Naive B cell (primary cell): ENCODE measurements around the gene CLRN3. TPM values are rescaled to one million over a fixed set of nuclear protein-coding genes. Genes with fewer than 3 reads are reported as not detected.
A peak's percentile ranks its signal among the peaks of the same experiment; 100 is the strongest.

Source experiments
- ATAC-seq, 2 donors: fragments of 150-1000 bp; cut with Tn5 transposase; 2 replicates each; pipeline ENCODE4 v1.10.0; 2021; ENCODE audit warnings: low read depth in 2 of 2, mild to moderate bottlenecking in 2 of 2, moderate library complexity in 2 of 2
- DNase-seq: peaks from one replicate; pipeline ENCODE4 v3.0.0; 2022
- H3K27ac Mint-ChIP-seq, 6 donors: one replicate each; pipeline ENCODE4 v1.8.0; 2020 to 2022; ENCODE audit warnings: mild to moderate bottlenecking in 6 of 6, mixed read lengths in 6 of 6, moderate library complexity in 5 of 6, inconsistent platforms in 2 of 6
- H3K27me3 Mint-ChIP-seq, 3 donors: one replicate each; pipeline ENCODE4 v1.8.0; 2021 to 2022; ENCODE audit warnings: mixed read lengths in 3 of 3, mild to moderate bottlenecking in 1 of 3
- H3K36me3 Mint-ChIP-seq, 2 donors: one replicate each; pipeline ENCODE4 v1.8.0; 2020 to 2022; ENCODE audit warnings: mixed read lengths in 2 of 2, inconsistent platforms in 1 of 2, mild to moderate bottlenecking in 1 of 2
- H3K4me1 Mint-ChIP-seq, 3 donors: one replicate each; pipeline ENCODE4 v1.8.0; 2020 to 2022; ENCODE audit warnings: mixed read lengths in 3 of 3, inconsistent platforms in 1 of 3, mild to moderate bottlenecking in 1 of 3, moderate library complexity in 1 of 3
- H3K4me3 Mint-ChIP-seq, 8 donors: one replicate each; pipeline ENCODE4 v1.8.0; 2020 to 2022; ENCODE audit warnings: mild to moderate bottlenecking in 8 of 8, mixed read lengths in 8 of 8, moderate library complexity in 8 of 8, inconsistent platforms in 2 of 8
- H3K9me3 Mint-ChIP-seq, 7 donors: one replicate each; pipeline ENCODE4 v1.8.0; 2020 to 2022; ENCODE audit warnings: mixed read lengths in 7 of 7, mild to moderate bottlenecking in 5 of 7, inconsistent platforms in 2 of 7, moderate library complexity in 1 of 7
- polyA plus RNA-seq, 6 donors: library from polyadenylated mRNA; unstranded; fragments of 300-500 nt; fragmentation: Illumina TruSeq; gene quantifications; one replicate each; pipeline ENCODE4 v1.2.3, GENCODE V29; 2021; ENCODE audit warnings: low read depth in 6 of 6

The CLRN3 gene
- not detected for polyA plus RNA-seq

GRCh38 chr10:127892743-127893142 lies at the start of gene CLRN3:
TSS of gene CLRN3 (minus strand) at chr10:127892941. CDS start at chr10:127892784, 157 bp downstream.
- H3K9me3 Mint-ChIP-seq = peaks cover 0 to 2% (median under 1%) of the 10 kb centered on the region in 7 donors

GRCh38 chr10:127940866-127941640 lies 48.3 kb upstream of the CLRN3 start:
- peaks cover 13 to 57% (median 24%) of the 10 kb centered on the region in 3 donors for H3K27me3 Mint-ChIP-seq
- H3K9me3 Mint-ChIP-seq = peaks cover 0 to 7% (median 0%) of the 10 kb centered on the region in 7 donors
- DNase-seq = no peak
- no peak overlapping the region for H3K4me3 Mint-ChIP-seq
- H3K36me3 Mint-ChIP-seq = no peaks in the 10 kb centered on the region
- peaks cover 9 to 15% (median 14%) of the 10 kb centered on the region in 3 donors for H3K4me1 Mint-ChIP-seq
- H3K27ac Mint-ChIP-seq = no peak overlapping the region
- no peak for ATAC-seq

More at GRCh38 chr10:127892743-127893142, at the start of gene CLRN3:
- Mint-ChIP-seq H3K4me3 (no peak within 1 kb of the TSS), H3K36me3 (peaks cover 0 to under 1% of the 10 kb centered on the region in 2 donors), H3K27me3 (peaks cover 0 to 18% (median 2%) of the 10 kb centered on the region in 3 donors), H3K27ac (peak within 1 kb of the TSS in 1 of 6 donors; percentile 11), H3K4me1 (no peaks in the 10 kb centered on the region)
- ATAC-seq (no peak), DNase-seq (no peak)

GRCh38 chr10:127939786-127940330 lies 47.1 kb upstream of the CLRN3 start:
- Mint-ChIP-seq H3K36me3 (no peaks in the 10 kb centered on the region), H3K27me3 (peaks cover 16 to 67% (median 36%) of the 10 kb centered on the region in 3 donors), H3K4me3 (no peak overlapping the region)

GRCh38 chr10:127937915-127938463 lies 45.2 kb upstream of the CLRN3 start:
- no peaks in the 10 kb centered on the region for H3K36me3 Mint-ChIP-seq
- no peak overlapping the region for H3K27ac Mint-ChIP-seq
- ATAC-seq (no peak), DNase-seq (no peak)
- peaks cover 0 to 4% (median 0%) of the 10 kb centered on the region in 3 donors for H3K4me1 Mint-ChIP-seq
- H3K27me3 Mint-ChIP-seq = peaks cover 16 to 54% (median 37%) of the 10 kb centered on the region in 3 donors
- H3K4me3 Mint-ChIP-seq = no peak overlapping the region
- H3K9me3 Mint-ChIP-seq = peaks cover 0 to 2% (median 0%) of the 10 kb centered on the region in 7 donors

More at GRCh38 chr10:127939786-127940330, 47.1 kb upstream of the CLRN3 start:
- DNase-seq = no peak
- no peak overlapping the region for H3K27ac Mint-ChIP-seq
- peaks cover 0 to 7% (median 0%) of the 10 kb centered on the region in 7 donors for H3K9me3 Mint-ChIP-seq
- peaks cover 0 to 9% (median 3%) of the 10 kb centered on the region in 3 donors for H3K4me1 Mint-ChIP-seq
- ATAC-seq = no peak

- H3K4me1 Mint-ChIP-seq = peaks cover 0 to 4% (median 0%) of the 10 kb centered on the region in 3 donors
- H3K36me3 Mint-ChIP-seq = no peaks in the 10 kb centered on the region
- no peak overlapping the region for H3K4me3 Mint-ChIP-seq
- peak overlapping the region in 1 of 6 donors; percentile 6 for H3K27ac Mint-ChIP-seq
- peaks cover 10 to 45% (median 37%) of the 10 kb centered on the region in 3 donors for H3K27me3 Mint-ChIP-seq
- H3K9me3 Mint-ChIP-seq = peaks cover 0 to 3% (median 0%) of the 10 kb centered on the region in 7 donors
- DNase-seq (no peak), ATAC-seq (no peak)
Measured at GRCh38 chr10:127937069-127937468, 44.3 kb upstream of the CLRN3 start.

- no peaks in the 10 kb centered on the region for H3K36me3 Mint-ChIP-seq
- H3K4me1 Mint-ChIP-seq = peaks cover 0 to 4% (median 0%) of the 10 kb centered on the region in 3 donors
- peaks cover 0 to 3% (median 0%) of the 10 kb centered on the region in 7 donors for H3K9me3 Mint-ChIP-seq
- ATAC-seq (no peak), DNase-seq (no peak)
- H3K4me3 Mint-ChIP-seq = no peak overlapping the region
- H3K27ac Mint-ChIP-seq = no peak overlapping the region
- peaks cover 10 to 37% (median 33%) of the 10 kb centered on the region in 3 donors for H3K27me3 Mint-ChIP-seq
Measured at GRCh38 chr10:127935071-127935561, 42.4 kb upstream of the CLRN3 start.

- Mint-ChIP-seq H3K27me3 (peaks cover 10 to 30% (median 26%) of the 10 kb centered on the region in 3 donors), H3K36me3 (no peaks in the 10 kb centered on the region), H3K4me3 (no peak overlapping the region), H3K27ac (no peak overlapping the region), H3K9me3 (peaks cover 0 to 3% (median 0%) of the 10 kb centered on the region in 7 donors), H3K4me1 (no peaks in the 10 kb centered on the region)
- ATAC-seq = no peak
- DNase-seq = no peak
Measured at GRCh38 chr10:127934383-127934782, 41.6 kb upstream of the CLRN3 start.

- peaks cover 9 to 21% (median 17%) of the 10 kb centered on the region in 3 donors for H3K27me3 Mint-ChIP-seq
- H3K4me1 Mint-ChIP-seq = no peaks in the 10 kb centered on the region
- no peaks in the 10 kb centered on the region for H3K36me3 Mint-ChIP-seq
- DNase-seq = no peak
- H3K4me3 Mint-ChIP-seq = no peak overlapping the region
- no peak for ATAC-seq
- no peak overlapping the region for H3K27ac Mint-ChIP-seq
- H3K9me3 Mint-ChIP-seq = peaks cover 0 to 3% (median 0%) of the 10 kb centered on the region in 7 donors
Measured at GRCh38 chr10:127933271-127933670, 40.5 kb upstream of the CLRN3 start.

GRCh38 chr10:127932521-127933270 lies 40.0 kb upstream of the CLRN3 start:
- H3K9me3 Mint-ChIP-seq = peaks cover 0 to 3% (median 0%) of the 10 kb centered on the region in 7 donors
- no peak for ATAC-seq
- H3K36me3 Mint-ChIP-seq = no peaks in the 10 kb centered on the region
- DNase-seq = no peak
- no peak overlapping the region for H3K4me3 Mint-ChIP-seq
- no peaks in the 10 kb centered on the region for H3K4me1 Mint-ChIP-seq
- H3K27ac Mint-ChIP-seq = no peak overlapping the region
- H3K27me3 Mint-ChIP-seq = peaks cover 3 to 17% (median 14%) of the 10 kb centered on the region in 3 donors

GRCh38 chr10:127928021-127928806 lies 35.5 kb upstream of the CLRN3 start:
- DNase-seq (no peak), ATAC-seq (no peak)
- Mint-ChIP-seq H3K36me3 (no peaks in the 10 kb centered on the region), H3K4me1 (peaks cover 0 to 4% (median 0%) of the 10 kb centered on the region in 3 donors), H3K27ac (peak overlapping the region in 1 of 6 donors; percentile 26), H3K9me3 (peaks cover 0 to 4% (median 1%) of the 10 kb centered on the region in 7 donors), H3K27me3 (peaks cover 0 to 8% (median 0%) of the 10 kb centered on the region in 3 donors), H3K4me3 (peak overlapping the region in 1 of 8 donors; percentile 60)

- peaks cover 0 to 8% (median 0%) of the 10 kb centered on the region in 3 donors for H3K27me3 Mint-ChIP-seq
- H3K9me3 Mint-ChIP-seq = peaks cover 0 to 4% (median 0%) of the 10 kb centered on the region in 7 donors
- no peak for DNase-seq
- H3K4me3 Mint-ChIP-seq = no peak overlapping the region
- no peak for ATAC-seq
- H3K36me3 Mint-ChIP-seq = no peaks in the 10 kb centered on the region
- H3K27ac Mint-ChIP-seq = peak overlapping the region in 1 of 6 donors; percentile 4
- peaks cover 0 to 4% (median under 1%) of the 10 kb centered on the region in 3 donors for H3K4me1 Mint-ChIP-seq
Measured at GRCh38 chr10:127926455-127926854, 33.7 kb upstream of the CLRN3 start.
